ENCODE data around the gene KLHDC4. TPM values are rescaled to one million over a fixed set of nuclear protein-coding genes. Genes with fewer than 3 reads are reported as not detected.

Gene KLHDC4
- total and polyA plus RNA-seq, 2 of the 4 experiments (the other 2 are of a cell fraction), result 13.6 to 19.0 TPM

GRCh38 chr16:87741700-87742415 lies 23.9 kb downstream of the KLHDC4 start:
- Histone ChIP-seq H3K4me1 (ENCODE audit: control insufficient read depth, insufficient read depth, low read length) (no peaks in the 10 kb centered on the region), H3K9me3 (ENCODE audit: control insufficient read depth, insufficient read depth, low read length) (no peaks in the 10 kb centered on the region), H2AFZ (replicated peaks; ENCODE audit: low read length, poor library complexity) (no peak overlapping the region), H3K36me3 (ENCODE audit: control insufficient read depth, insufficient read depth, low read length) (peaks cover 23% of the 10 kb centered on the region), H3K4me3 (ENCODE audit: insufficient read depth, low read depth, low read length) (no peak overlapping the region), H2BK120ac (ENCODE audit: low read depth, low read length) (no peak overlapping the region), H3K14ac (replicated peaks; ENCODE audit: low read depth, low read length) (no peak overlapping the region), H4K20me1 (ENCODE audit: insufficient read depth, low read length) (peaks cover 4% of the 10 kb centered on the region; the same call in 1 of the 2 replicates), H3K27me3 (ENCODE audit: control insufficient read depth, insufficient read depth, low read length) (no peaks in the 10 kb centered on the region), H3K27ac (ENCODE audit: insufficient read depth, low read length) (no peak overlapping the region), H2AK9ac (replicated peaks; ENCODE audit: low read depth, low read length, poor library complexity) (no peak overlapping the region), H2BK5ac (ENCODE audit: low read depth, low read length, poor library complexity, severe bottlenecking) (no peak overlapping the region), H4K8ac (ENCODE audit: low read depth in 2 of 2, low read length in 2 of 2) (no peak overlapping the region), H3K79me1 (ENCODE audit: low read depth in 1 of 2, low read length in 2 of 2) (peaks cover 7 to 41% of the 10 kb centered on the region in 2 experiments; a peak in 3 of 4 replicates), H3K4me2 (ENCODE audit: low read depth, low read length) (no peak overlapping the region), H4K5ac (ENCODE audit: low read depth, low read length) (no peak overlapping the region), H3K4ac (ENCODE audit: low read depth, low read length) (no peak overlapping the region), H3K56ac (ENCODE audit: extremely low read depth, insufficient read depth, low read length) (no peak overlapping the region), H2AK5ac (ENCODE audit: low read depth, low read length) (no peak overlapping the region), H3K9ac (ENCODE audit: low read depth, low read length) (no peak overlapping the region), H2BK15ac (ENCODE audit: low read depth, low read length) (no peak overlapping the region), H3K23ac (ENCODE audit: low read depth, low read length) (no peak overlapping the region), H3K9me1 (ENCODE audit: insufficient read depth, low read length) (peaks cover 6% of the 10 kb centered on the region; the same call in 1 of the 2 replicates), H2BK20ac (ENCODE audit: low read depth, low read length) (no peak overlapping the region), H3K18ac (ENCODE audit: low read depth, low read length) (no peak overlapping the region), H4K91ac (ENCODE audit: insufficient read depth, low read depth, low read length) (no peak overlapping the region)
- DNase-seq (no peak), ATAC-seq (ENCODE audit: low read depth) (no peak)
- POLR2A ChIA-PET (ENCODE audit: unreplicated experiment), result no interaction called here
- TF ChIP-seq RCOR1 (IDR thresholded peaks at IDR 0.05; ENCODE audit: insufficient replicate concordance, low read length) (no peak), BHLHE40 (IDR thresholded peaks at IDR 0.05; ENCODE audit: low read depth, low read length) (no peak), SMC3 (IDR thresholded peaks at IDR 0.05; ENCODE audit: low read depth, low read length) (no peak), CEBPB (IDR thresholded peaks at IDR 0.05; ENCODE audit: low read depth, low read length) (no peak), RFX5 (IDR thresholded peaks at IDR 0.05; ENCODE audit: low read depth, low read length) (no peak), CHD1 (IDR thresholded peaks at IDR 0.05; ENCODE audit: low read depth, low read length) (no peak), USF2 (IDR thresholded peaks at IDR 0.05; ENCODE audit: low read depth, low read length) (no peak), NFE2L2 (IDR thresholded peaks at IDR 0.05; ENCODE audit: low read depth, low read length) (no peak), POLR2A (IDR thresholded peaks at IDR 0.05; ENCODE audit: low read depth, low read length) (no peak), MAFK (IDR thresholded peaks at IDR 0.05; ENCODE audit: low read depth, low read length) (no peak), MAZ (IDR thresholded peaks at IDR 0.05; ENCODE audit: borderline replicate concordance, low read depth, low read length) (no peak), RAD21 (IDR thresholded peaks at IDR 0.05; ENCODE audit: low read length) (no peak), FOS (IDR thresholded peaks at IDR 0.05; ENCODE audit: low read depth, low read length) (no peak), MXI1 (IDR thresholded peaks at IDR 0.05; ENCODE audit: borderline replicate concordance, low read depth, low read length) (no peak)
- TF ChIP-seq, protein P1, sequence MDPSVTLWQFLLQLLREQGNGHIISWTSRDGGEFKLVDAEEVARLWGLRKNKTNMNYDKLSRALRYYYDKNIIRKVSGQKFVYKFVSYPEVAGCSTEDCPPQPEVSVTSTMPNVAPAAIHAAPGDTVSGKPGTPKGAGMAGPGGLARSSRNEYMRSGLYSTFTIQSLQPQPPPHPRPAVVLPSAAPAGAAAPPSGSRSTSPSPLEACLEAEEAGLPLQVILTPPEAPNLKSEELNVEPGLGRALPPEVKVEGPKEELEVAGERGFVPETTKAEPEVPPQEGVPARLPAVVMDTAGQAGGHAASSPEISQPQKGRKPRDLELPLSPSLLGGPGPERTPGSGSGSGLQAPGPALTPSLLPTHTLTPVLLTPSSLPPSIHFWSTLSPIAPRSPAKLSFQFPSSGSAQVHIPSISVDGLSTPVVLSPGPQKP (IDR thresholded peaks at IDR 0.05; ENCODE audit: borderline replicate concordance, low read depth, low read length), result no peak
- TF ChIP-seq, protein P2, sequence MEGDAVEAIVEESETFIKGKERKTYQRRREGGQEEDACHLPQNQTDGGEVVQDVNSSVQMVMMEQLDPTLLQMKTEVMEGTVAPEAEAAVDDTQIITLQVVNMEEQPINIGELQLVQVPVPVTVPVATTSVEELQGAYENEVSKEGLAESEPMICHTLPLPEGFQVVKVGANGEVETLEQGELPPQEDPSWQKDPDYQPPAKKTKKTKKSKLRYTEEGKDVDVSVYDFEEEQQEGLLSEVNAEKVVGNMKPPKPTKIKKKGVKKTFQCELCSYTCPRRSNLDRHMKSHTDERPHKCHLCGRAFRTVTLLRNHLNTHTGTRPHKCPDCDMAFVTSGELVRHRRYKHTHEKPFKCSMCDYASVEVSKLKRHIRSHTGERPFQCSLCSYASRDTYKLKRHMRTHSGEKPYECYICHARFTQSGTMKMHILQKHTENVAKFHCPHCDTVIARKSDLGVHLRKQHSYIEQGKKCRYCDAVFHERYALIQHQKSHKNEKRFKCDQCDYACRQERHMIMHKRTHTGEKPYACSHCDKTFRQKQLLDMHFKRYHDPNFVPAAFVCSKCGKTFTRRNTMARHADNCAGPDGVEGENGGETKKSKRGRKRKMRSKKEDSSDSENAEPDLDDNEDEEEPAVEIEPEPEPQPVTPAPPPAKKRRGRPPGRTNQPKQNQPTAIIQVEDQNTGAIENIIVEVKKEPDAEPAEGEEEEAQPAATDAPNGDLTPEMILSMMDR (conservative IDR thresholded peaks at IDR 0.05; ENCODE audit: low read depth, low read length), result no peak
- 100% methylated on average over 4 of the region's 16 CpGs; no CpG with 5 or more reads in 1 of the 2 experiments for WGBS, 2 experiments (ENCODE audit: extremely low coverage in 2 of 2, insufficient read length in 1 of 2)
- BruUV-seq (replicated peaks), result no TSS peak
- dilution Hi-C loops (cut with HindIII; ENCODE audit: low sequenced_read_pairs, unreplicated experiment) (no loop called here), intact Hi-C loops (cut with micrococcal nuclease) (no loop called here), in situ Hi-C loops (cut with MboI; ENCODE audit: low sequenced_read_pairs) (no loop called here)
- CTCF ChIA-PET, result no interaction called here

Data from IMR-90 (cell line).